Pancreas (tissue), 10 donors: Measurements from ENCODE around the gene PRRX2. TPM values are rescaled to one million over a fixed set of nuclear protein-coding genes. Genes with fewer than 3 reads are reported as not detected.

Experiments used
- ATAC-seq, 4 donors: fragments of 200-7000 bp; cut with Tn5 transposase; one replicate each; pipeline versions ENCODE4 v1.8.0 to v1.9.1; 2020; ENCODE audit warnings: mild to moderate bottlenecking in 4 of 4, moderate library complexity in 4 of 4
- DNase-seq, 6 donors: peaks; one replicate each; pipeline ENCODE4 v3.0.0-alpha.2; 2020
- FAIRE-seq: peaks from 2 replicates; lab custom pipeline; 2012; peaks lifted over from hg19 to GRCh38; lab: Jason Lieb, UNC
- H3K27ac ChIP-seq, 4 donors: fragments of 200-600 bp; sonication (generic); 1 replicate in 3 of 4; 2 replicates in 1 of 4; pipeline versions ENCODE4 v1.5.0 to v1.8.0; 2020
- H3K27me3 ChIP-seq, 4 donors: fragments of 200-600 bp; one replicate each; pipeline ENCODE4 v1.8.0; 2021
- H3K36me3 ChIP-seq, 3 donors: fragments of 200-600 bp; sonication (generic) in 1 of 3; one replicate each; pipeline versions ENCODE4 v1.5.0 to v1.8.0; 2020 to 2021
- H3K4me1 ChIP-seq, 3 donors: fragments of 200-600 bp; one replicate each; pipeline ENCODE4 v1.8.0; 2021
- H3K4me3 ChIP-seq, 4 donors: fragments of 200-600 bp; sonication (generic) in 2 of 4; one replicate each; pipeline versions ENCODE4 v1.5.0 to v1.8.0; 2020 to 2021
- H3K9me3 ChIP-seq, 4 donors: fragments of 200-600 bp; one replicate each; pipeline ENCODE4 v1.8.0; 2021
- WGBS, 2 donors: extraction: QIAGEN DNeasy Blood & Tissue Kit; methylation state at CpG; one replicate each; pipeline ENCODE4 v1.1.7; 2013; 5-methylcytosine and 5-hydroxymethylcytosine counted together
- intact Hi-C, 3 donors: fragments of 100-400 bp; cut with DNase I; formaldehyde crosslinking; loops; one replicate each; pipeline versions ENCODE4 v1.11.1 to v1.14.2; 2022
- polyA plus RNA-seq, 2 donors: library from polyadenylated mRNA; stranded (reverse); fragments of 200-250 nt; gene quantifications; one replicate each; pipeline ENCODE4 v1.2.3, GENCODE V29; 2013
- total RNA-seq, 6 donors: library from RNA; stranded (reverse); fragmentation: NEBNext Ultra II Directional in 4 of 6; extraction: Animal tissue kit (Norgen Biotek cat#: 25700) in 4 of 6; gene quantifications; one replicate each; pipeline versions ENCODE4 v1.2.1 to v1.2.4, GENCODE V29; 2021 to 2023
- TF ChIP-seq, protein P1 (sequence below), 4 donors: fragments of 200-600 bp; sonication (generic) in 3 of 4; IDR thresholded peaks; one replicate each; pipeline versions ENCODE4 v1.5.0 to v1.8.0; 2021; ENCODE audit warnings: antibody characterized with exemption in 4 of 4
- donor health status: healthy with polysubstance abuse.
- donor health status: DM: no; HTN: no; CAD: no; lungs with moderate emphysema.
- donor health status: DM: no; HTN: no; CAD: no.
- donor health status: control.
- donor health status: control.
- donor health status: Bipolar disorder and iron deficiency.
- donor health status: DM: yes; HTN: yes; CAD: no.
- donor health status: DM: no; HTN: no; CAD: no.
- donor health status: DM: no; HTN: no; CAD: no.
- donor health status: DM: yes; HTN: yes; CAD: no.

PRRX2 gene
- total and polyA plus RNA-seq, 8 donors = 0.16 to 2.0 (median 0.64) TPM; not detected in 1

- Histone ChIP-seq H3K27ac (no peak overlapping the region), H3K27me3 (no peaks in the 10 kb centered on the region), H3K4me1 (no peaks in the 10 kb centered on the region), H3K36me3 (no peaks in the 10 kb centered on the region), H3K9me3 (no peaks in the 10 kb centered on the region), H3K4me3 (no peak overlapping the region)
- ATAC-seq (no peak), DNase-seq (no peak), FAIRE-seq (no peak)
- TF ChIP-seq, protein P1, sequence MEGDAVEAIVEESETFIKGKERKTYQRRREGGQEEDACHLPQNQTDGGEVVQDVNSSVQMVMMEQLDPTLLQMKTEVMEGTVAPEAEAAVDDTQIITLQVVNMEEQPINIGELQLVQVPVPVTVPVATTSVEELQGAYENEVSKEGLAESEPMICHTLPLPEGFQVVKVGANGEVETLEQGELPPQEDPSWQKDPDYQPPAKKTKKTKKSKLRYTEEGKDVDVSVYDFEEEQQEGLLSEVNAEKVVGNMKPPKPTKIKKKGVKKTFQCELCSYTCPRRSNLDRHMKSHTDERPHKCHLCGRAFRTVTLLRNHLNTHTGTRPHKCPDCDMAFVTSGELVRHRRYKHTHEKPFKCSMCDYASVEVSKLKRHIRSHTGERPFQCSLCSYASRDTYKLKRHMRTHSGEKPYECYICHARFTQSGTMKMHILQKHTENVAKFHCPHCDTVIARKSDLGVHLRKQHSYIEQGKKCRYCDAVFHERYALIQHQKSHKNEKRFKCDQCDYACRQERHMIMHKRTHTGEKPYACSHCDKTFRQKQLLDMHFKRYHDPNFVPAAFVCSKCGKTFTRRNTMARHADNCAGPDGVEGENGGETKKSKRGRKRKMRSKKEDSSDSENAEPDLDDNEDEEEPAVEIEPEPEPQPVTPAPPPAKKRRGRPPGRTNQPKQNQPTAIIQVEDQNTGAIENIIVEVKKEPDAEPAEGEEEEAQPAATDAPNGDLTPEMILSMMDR (IDR thresholded peaks at IDR 0.05) = no peak
- intact Hi-C loops = no loop called here
- 87 to 100% methylated on average over 3 of the region's 3 CpGs for WGBS, 2 donors
Measured at GRCh38 chr9:129710169-129710453, 44.7 kb downstream of the PRRX2 start.

DNA sequence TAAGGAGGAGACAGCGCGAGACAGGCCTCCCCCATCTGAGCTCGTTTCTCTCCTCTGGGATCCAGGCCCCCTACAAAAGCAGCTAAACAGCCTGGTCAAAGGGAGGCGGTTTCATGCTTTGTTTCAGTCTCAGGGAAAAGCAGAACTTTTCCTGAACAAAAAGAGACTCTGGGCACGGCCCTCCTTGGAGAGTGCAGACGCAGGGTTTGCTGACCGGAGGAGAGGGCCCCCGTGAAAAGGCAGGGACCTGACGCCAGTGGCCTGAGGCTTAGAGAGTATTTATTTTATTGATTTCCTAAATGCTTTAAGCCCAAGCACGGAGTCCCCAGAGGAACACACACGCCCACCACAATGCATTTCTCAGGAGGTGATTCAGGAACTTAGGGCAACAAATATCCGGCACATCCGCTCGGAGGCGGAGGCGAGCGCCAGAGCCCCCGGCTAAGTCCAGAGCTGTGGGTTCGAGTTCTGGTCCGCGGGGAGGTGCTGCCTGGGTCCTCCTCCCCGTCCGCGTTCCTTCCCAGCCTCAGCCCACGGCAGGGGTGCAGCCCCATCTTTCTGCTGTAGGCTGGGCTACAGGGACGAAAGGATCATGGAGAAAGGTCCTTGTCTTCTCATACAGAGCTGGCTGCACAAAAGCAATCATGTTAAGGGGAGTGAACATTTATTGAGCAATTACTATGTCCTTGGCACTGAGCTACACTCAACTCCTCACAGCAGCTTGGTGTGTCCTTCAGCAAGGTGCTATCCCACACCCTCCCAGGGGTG, 47.4 kb downstream of the PRRX2 start:
- ATAC-seq = peak in 2 of 4 donors; percentile 21 to 51
- DNase-seq = no peak

DNA sequence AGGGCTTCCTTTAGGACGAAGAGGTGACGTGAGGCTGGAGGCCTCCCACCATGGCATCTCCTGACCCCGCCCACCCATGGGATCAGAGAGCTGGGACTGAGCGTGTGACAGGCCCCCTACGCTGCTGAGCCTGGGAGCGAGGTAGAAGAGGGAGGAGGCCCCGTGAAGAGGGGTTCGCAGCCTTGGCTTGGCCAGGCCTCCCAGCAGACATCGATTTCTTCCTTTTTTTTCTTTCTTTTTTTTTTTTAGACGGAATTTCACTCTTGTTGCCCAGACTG, 47.9 kb downstream of the PRRX2 start:
- whole genome bisulfite sequencing, 2 donors = 77 to 93% methylated on average over 10 of the region's 10 CpGs
- Histone ChIP-seq H3K9me3 (no peaks in the 10 kb centered on the region), H3K36me3 (no peaks in the 10 kb centered on the region), H3K4me3 (no peak overlapping the region), H3K27me3 (no peaks in the 10 kb centered on the region), H3K4me1 (no peaks in the 10 kb centered on the region), H3K27ac (no peak overlapping the region)
- TF ChIP-seq, protein P1 (IDR thresholded peaks at IDR 0.05) = no peak
- intact Hi-C loops = no loop called here
- ATAC-seq (no peak), FAIRE-seq (no peak), DNase-seq (no peak)

More for the DNA sequence above, 47.4 kb downstream of the PRRX2 start:
- Histone ChIP-seq H3K27me3 (no peaks in the 10 kb centered on the region), H3K4me3 (no peak overlapping the region), H3K36me3 (no peaks in the 10 kb centered on the region), H3K27ac (no peak overlapping the region), H3K9me3 (no peaks in the 10 kb centered on the region), H3K4me1 (no peaks in the 10 kb centered on the region)
- intact Hi-C loops = no loop called here
- TF ChIP-seq, protein P1 (IDR thresholded peaks at IDR 0.05) = no peak
- FAIRE-seq = no peak
- 60 to 70% methylated on average over 26 of the region's 26 CpGs for WGBS, 2 donors

DNA sequence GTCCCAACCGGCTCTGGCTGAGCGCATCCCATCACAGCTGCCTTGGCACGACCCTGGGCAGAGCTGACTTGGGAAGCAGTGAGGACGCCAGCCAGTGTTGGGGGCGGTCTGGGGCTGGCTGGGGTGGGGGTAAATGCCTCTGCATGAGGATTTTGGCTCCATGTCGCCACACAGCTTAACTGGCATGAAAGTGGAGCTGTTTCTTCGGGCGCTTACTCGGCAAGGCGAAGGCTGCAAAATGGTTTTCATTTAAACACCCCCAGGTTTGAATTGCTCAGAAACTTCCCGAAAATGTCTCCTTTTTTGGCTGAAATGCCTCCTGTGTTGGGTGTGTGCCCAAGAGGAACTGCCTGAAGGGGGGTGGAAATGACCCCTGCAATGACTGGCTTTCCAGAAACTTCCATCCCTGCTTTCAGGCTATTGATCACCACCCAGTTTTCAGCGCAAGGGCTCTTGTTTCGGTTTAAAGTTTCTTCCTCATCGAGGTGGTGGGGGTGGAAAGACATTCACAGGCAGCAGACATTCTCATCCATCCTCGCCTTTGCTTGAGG, 49.1 kb downstream of the PRRX2 start:
- no peaks in the 10 kb centered on the region for H3K27me3 ChIP-seq
- H3K4me1 ChIP-seq = no peaks in the 10 kb centered on the region
- 65 to 68% methylated on average over 15 of the region's 15 CpGs for WGBS, 2 donors
- H3K27ac ChIP-seq = no peak overlapping the region
- TF ChIP-seq, protein P1 (IDR thresholded peaks at IDR 0.05) = no peak
- H3K9me3 ChIP-seq = no peaks in the 10 kb centered on the region
- H3K4me3 ChIP-seq = no peak overlapping the region
- DNase-seq (no peak), FAIRE-seq (no peak), ATAC-seq (no peak)
- H3K36me3 ChIP-seq = no peaks in the 10 kb centered on the region
- intact Hi-C loops = no loop called here

DNA sequence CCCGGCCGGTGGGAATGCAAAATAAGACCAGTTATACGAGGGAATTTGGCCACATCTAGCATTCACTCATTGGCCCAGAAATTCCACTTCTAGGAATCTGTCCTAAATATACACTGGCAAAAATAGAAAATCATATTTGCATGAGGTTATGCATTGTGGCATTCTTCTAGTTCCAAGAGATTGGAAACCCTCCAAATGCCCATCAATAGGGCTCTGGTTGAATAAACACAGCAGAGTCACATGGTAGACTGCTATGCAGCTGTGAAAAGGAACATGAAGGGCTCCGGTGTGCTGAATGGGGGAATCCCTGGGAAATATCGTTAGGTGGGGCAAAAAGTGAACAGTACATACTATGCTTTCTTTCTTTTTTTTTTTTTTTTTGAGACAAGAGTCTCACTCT, 50.6 kb downstream of the PRRX2 start:
- H3K27ac ChIP-seq = no peak overlapping the region
- H3K27me3 ChIP-seq = no peaks in the 10 kb centered on the region
- TF ChIP-seq, protein P1 (IDR thresholded peaks at IDR 0.05) = no peak
- FAIRE-seq (no peak), DNase-seq (no peak), ATAC-seq (no peak)
- intact Hi-C loops = no loop called here
- H3K4me1 ChIP-seq = no peaks in the 10 kb centered on the region
- H3K36me3 ChIP-seq = no peaks in the 10 kb centered on the region
- 23 to 27% methylated on average over 5 of the region's 5 CpGs for WGBS, 2 donors
- H3K9me3 ChIP-seq = no peaks in the 10 kb centered on the region
- no peak overlapping the region for H3K4me3 ChIP-seq
